AG09319 (cell line): ENCODE data around the gene MYBBP1A.

Experiments used
- DNase-seq: peaks from one replicate; pipeline ENCODE4 v3.0.0-alpha.2; 2010; ENCODE audit warnings: low read depth; ENCODE audit errors: extremely low read depth
- TF ChIP-seq, protein P1 (sequence below): IDR thresholded peaks from 2 replicates; pipeline ENCODE4 v1.5.1; 2011; ENCODE audit warnings: low read depth, mild to moderate bottlenecking, inconsistent platforms, low read length, moderate library complexity

Gene MYBBP1A

DNA sequence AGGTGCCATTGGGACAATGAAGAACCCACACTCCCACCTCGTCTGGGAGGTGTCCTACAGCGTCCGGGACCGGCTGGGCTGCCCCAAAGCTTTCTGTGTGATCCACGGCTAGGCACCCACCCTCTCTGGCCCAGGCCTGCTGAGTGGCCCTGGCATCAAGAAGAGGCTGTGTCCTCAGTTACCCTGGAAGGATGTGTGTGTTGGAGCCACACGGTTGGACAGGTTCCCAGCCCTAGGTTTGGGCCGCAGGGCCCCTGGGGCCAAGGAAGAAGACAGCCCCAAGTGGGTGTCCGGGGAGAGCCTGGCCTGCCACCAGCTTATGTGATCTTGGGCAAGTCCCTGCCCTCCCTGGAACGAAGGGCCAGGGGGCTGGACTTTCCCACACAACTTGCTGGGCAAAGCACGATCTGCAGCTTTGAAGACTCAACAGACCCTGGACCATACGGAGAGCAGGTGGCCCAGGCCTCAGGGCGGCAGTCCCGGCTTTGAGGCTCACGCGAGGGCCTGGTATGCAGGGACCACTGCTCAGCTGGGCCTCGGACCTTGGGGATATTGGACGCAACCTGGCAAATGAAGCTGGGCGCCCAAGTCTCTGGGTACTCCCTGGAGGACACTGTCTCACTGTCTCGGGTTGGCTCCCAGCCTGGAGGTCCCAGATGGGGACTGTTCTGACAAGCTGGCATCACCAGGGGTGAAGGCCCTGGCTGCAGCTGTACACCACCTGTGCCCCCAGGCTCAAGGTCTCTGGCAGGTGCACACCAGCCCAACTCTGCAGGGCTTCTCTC is 17.5 kb downstream of the MYBBP1A start:
- DNase-seq = no peak
- TF ChIP-seq, protein P1, sequence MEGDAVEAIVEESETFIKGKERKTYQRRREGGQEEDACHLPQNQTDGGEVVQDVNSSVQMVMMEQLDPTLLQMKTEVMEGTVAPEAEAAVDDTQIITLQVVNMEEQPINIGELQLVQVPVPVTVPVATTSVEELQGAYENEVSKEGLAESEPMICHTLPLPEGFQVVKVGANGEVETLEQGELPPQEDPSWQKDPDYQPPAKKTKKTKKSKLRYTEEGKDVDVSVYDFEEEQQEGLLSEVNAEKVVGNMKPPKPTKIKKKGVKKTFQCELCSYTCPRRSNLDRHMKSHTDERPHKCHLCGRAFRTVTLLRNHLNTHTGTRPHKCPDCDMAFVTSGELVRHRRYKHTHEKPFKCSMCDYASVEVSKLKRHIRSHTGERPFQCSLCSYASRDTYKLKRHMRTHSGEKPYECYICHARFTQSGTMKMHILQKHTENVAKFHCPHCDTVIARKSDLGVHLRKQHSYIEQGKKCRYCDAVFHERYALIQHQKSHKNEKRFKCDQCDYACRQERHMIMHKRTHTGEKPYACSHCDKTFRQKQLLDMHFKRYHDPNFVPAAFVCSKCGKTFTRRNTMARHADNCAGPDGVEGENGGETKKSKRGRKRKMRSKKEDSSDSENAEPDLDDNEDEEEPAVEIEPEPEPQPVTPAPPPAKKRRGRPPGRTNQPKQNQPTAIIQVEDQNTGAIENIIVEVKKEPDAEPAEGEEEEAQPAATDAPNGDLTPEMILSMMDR = no peak

DNA sequence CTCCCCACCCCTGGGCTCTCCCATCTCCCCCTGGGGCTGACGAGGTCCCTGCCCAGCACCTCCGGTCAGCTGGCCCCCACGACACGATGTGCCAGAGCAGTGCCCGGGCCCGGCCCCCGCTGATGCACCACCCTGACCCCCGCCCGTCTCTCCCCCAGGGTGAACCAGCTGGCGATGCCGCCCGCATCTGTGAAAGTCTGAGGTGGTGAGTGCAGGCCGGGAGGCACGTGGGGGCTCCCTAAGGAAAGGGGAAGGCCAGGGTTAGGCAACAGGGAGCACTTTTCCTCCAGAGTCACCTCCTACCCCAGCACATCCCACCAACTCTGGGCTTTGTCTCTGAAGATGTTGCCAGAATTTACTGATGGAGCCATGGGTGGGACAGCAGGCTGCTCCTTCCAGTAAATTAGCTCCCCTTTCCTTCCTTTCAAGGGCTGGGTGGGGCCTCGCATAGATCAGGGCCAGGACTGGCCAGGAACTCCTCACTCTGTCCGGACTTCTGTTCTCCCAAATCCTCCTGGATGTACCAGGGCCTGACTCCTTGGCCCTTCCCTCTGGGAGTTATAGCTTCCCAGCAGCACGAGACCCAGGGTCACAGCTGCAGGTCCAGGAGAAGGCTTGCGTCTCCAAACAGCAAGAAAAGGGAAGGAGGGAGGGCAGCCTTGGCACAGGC is 18.3 kb downstream of the MYBBP1A start:
- DNase-seq = peak; percentile 7

DNA sequence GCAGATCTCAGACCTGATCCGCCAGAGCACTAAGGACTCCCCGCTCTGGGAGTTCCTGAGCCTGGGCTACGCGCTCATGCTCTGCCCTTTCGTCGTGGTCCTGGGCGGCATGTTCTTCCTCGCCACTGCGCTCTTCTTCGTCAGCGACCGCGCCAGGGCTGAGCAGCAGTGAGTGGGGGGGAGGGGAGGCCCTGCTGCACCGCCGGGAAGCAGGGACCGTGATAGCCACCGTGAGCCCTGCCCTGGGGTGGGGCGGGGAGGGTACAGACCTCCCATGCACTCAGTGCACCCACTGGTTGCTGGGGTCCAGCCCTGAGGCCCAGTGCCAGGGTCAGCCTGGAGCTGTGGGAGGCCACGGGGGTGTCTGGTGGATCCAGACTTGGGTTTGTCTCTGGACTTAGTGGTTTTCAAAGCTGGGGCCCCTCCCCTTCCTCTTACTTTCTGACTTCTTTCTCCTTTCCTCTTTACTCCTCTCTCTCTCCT is 18.9 kb downstream of the MYBBP1A start:
- no peak for DNase-seq
- TF ChIP-seq, protein P1 = no peak

More for the DNA sequence above, 18.3 kb downstream of the MYBBP1A start:
- TF ChIP-seq, protein P1 = no peak

DNA sequence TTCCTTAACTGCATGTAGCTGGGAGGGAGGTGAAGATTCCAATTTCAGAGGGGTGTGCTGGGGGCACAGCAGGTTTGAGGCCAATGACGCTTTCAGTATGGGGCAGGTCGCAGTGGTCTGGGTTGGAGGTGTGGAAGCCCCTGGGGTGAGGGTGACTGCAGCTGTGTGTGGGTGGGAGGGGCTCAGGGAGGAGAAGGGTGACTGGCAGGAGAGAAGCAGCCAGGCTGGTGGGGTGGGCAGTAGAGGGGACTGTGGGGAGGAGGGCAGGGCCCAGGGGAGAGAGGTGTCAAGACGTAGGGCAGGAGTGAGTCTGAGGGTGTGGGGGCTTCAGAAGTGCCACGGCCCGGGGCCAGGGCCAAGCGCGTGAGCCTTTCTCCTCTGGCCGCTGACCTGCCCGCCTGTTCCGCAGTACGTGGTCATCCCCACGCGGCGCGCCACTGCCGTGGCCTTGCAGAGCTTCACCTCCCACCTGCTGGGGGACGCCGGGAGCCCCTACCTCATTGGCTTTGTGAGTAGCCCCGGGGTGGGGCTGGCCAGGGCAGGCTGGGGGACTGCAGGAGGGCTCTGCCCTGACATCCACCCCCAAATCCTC is 19.4 kb downstream of the MYBBP1A start:
- no peak for DNase-seq
- TF ChIP-seq, protein P1 = no peak

DNA sequence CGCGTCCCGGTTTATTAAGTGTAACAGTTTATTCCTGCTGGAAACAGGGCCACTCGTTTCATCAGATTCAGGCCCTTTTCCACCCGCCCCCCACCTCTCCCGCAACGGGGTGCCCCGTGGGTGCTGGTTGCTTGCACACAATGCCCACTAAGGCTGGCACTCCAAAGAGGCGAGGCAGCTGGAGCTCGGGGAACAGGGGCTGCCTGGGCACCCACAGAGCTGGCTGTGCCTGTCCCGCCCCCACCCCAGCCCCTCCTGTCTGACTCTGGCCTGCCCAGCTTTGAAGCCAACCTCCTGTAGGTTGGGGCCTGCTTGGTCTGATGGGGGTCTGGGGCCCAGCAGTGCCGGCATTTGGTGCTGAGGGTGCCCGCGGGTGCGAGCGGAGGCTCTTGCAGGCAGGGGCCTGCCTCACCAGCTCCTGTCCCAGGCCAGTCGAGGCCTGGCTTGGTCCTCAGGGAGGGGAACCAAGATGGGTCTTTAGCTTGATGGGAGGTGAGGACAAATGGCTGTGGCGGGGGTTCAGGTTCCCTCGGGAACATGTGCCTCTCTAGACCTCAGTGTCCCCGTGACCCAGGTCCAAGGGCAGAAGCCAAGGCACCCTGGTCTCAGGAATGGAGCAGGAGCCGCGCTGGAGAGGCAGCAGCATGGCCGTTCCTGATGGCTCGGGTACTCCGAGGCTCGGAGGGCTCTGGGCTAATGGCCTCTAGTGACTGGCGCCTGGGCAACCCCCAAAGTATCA is 20.1 kb downstream of the MYBBP1A start:
- TF ChIP-seq, protein P1 = no peak
- no peak for DNase-seq

DNA sequence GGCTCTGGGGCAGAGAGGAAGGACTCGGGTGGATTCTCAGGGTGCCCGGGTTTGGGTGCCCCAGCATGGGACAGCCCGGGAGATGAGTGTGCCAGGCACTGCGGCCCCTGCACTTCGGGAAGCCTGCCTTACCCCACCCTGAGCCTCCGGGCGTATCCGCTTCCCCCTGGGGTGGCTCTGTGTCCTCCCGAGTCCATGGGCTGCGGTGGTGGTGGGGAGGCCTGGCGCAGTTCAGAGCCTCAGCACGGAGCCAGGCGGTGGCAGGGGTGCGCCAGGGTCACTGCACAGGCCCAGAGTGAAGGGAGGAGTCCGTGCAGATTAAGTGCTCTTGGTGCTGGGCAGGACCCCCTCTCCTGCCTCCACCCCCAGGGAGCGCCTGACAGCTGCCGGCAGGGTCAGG is 20.7 kb downstream of the MYBBP1A start:
- TF ChIP-seq, protein P1 = no peak
- DNase-seq = no peak
